Gastrocnemius medialis (tissue), 4 donors: ENCODE results near the gene GAB1. TPM values are rescaled to one million over a fixed set of nuclear protein-coding genes. Genes with fewer than 3 reads are reported as not detected.

Experiments used
- ATAC-seq, 2 donors: fragments of 150-250 bp; one replicate each; pipeline ENCODE4 v1.9.1; 2016
- DNase-seq, 2 donors: peaks; one replicate each; pipeline ENCODE4 v3.0.0-alpha.2; 2019
- H3K27ac ChIP-seq, 4 donors: fragments of 200-600 bp; sonication (generic); 1 replicate in 1 of 4; 2 replicates in 3 of 4; pipeline ENCODE4 v1.5.1; 2016 to 2018; ENCODE audit warnings: mild to moderate bottlenecking in 2 of 4, moderate library complexity in 1 of 4
- H3K27me3 ChIP-seq, 3 donors: fragments of 200-600 bp; sonication (generic) in 2 of 3; 1 replicate in 1 of 3; 2 replicates in 2 of 3; pipeline versions ENCODE4 v1.5.1 to v1.6.0; 2016 to 2019; ENCODE audit warnings: mild to moderate bottlenecking in 1 of 3, moderate library complexity in 1 of 3
- H3K36me3 ChIP-seq, 2 donors: fragments of 200-600 bp; sonication (generic) in 1 of 2; one replicate each; pipeline ENCODE4 v1.5.1; 2017 to 2018
- H3K4me1 ChIP-seq, 2 donors: fragments of 200-600 bp; sonication (generic) in 1 of 2; one replicate each; pipeline ENCODE4 v1.5.1; 2016 to 2017; ENCODE audit warnings: mild to moderate bottlenecking in 2 of 2
- H3K4me3 ChIP-seq, 4 donors: fragments of 200-600 bp; sonication (generic) in 3 of 4; 1 replicate in 1 of 4; 2 replicates in 3 of 4; pipeline ENCODE4 v1.5.1; 2016 to 2019; ENCODE audit warnings: mild to moderate bottlenecking in 2 of 4
- H3K9me3 ChIP-seq, 3 donors: fragments of 200-600 bp; sonication (generic) in 2 of 3; 1 replicate in 1 of 3; 2 replicates in 2 of 3; pipeline ENCODE4 v1.5.1; 2016 to 2019
- CTCF ChIP-seq, 5 experiments: fragments of 450-650 bp in 3 of 5; fragments of 200-600 bp in 2 of 5; sonication (generic) in 2 of 5; IDR thresholded peaks in 4 of 5; conservative IDR thresholded peaks in 1 of 5; 1 replicate in 4 of 5; 2 replicates in 1 of 5; pipeline ENCODE4 v1.5.1; 2016 to 2019; ENCODE audit warnings: antibody characterized with exemption in 5 of 5, mild to moderate bottlenecking in 3 of 5, moderate library complexity in 3 of 5
- POLR2A ChIP-seq, 2 donors: fragments of 450-650 bp; IDR thresholded peaks; one replicate each; pipeline ENCODE4 v1.6.1; 2017; ENCODE audit warnings: antibody characterized with exemption in 2 of 2, mild to moderate bottlenecking in 2 of 2, moderate library complexity in 2 of 2
- in situ Hi-C, 4 donors: fragments of 200-750 bp; cut with MboI; loops; one replicate each; pipeline versions ENCODE4 v1.15.0 to v1.8.0; 2017; ENCODE audit warnings: low sequenced_read_pairs in 4 of 4
- intact Hi-C: fragments of 100-400 bp; cut with DNase I; formaldehyde crosslinking; loops from one replicate; pipeline ENCODE4 v1.15.1; 2023; ENCODE audit warnings: low total_unique reads
- total RNA-seq, 4 donors: library from RNA; depleted of rRNA; stranded (reverse); fragments of >200 nt; gene quantifications; one replicate each; pipeline versions ENCODE4 v1.1.0 to v1.2.3, GENCODE V29; 2016

The GAB1 gene
- total RNA-seq, 4 donors from 2014 or later: 11.4 to 27.9 (median 26.6) TPM

- ATAC-seq (peak; percentile 74 to 76), DNase-seq (no peak)
- H3K27me3 ChIP-seq: no peaks in the 10 kb centered on the region
- intact Hi-C loops (no loop called here), in situ Hi-C loops (no loop called here)
- peak overlapping the region; percentile 31 to 69 (median 52) for H3K27ac ChIP-seq
- no peak for TF ChIP-seq POLR2A (IDR thresholded peaks at IDR 0.05)
- TF ChIP-seq CTCF (IDR thresholded peaks at IDR 0.05 in 4 of 5, conservative IDR thresholded peaks at IDR 0.05 in 1 of 5): no peak
- no peaks in the 10 kb centered on the region for H3K9me3 ChIP-seq
- H3K4me1 ChIP-seq: peaks cover 87 to 95% of the 10 kb centered on the region in 2 donors
- no peak overlapping the region for H3K4me3 ChIP-seq
- no peaks in the 10 kb centered on the region for H3K36me3 ChIP-seq
Observed at GRCh38 chr4:143355540-143356217, 19.0 kb downstream of the GAB1 start.

GRCh38 chr4:143356493-143356892 is 19.8 kb downstream of the GAB1 start:
- TF ChIP-seq CTCF (IDR thresholded peaks at IDR 0.05 in 4 of 5, conservative IDR thresholded peaks at IDR 0.05 in 1 of 5) (no peak), POLR2A (IDR thresholded peaks at IDR 0.05) (no peak)
- Histone ChIP-seq H3K27me3 (no peaks in the 10 kb centered on the region), H3K9me3 (no peaks in the 10 kb centered on the region), H3K27ac (peak overlapping the region in 3 of 4 donors; percentile 52 to 69 (median 53)), H3K4me1 (peaks cover 91 to 94% of the 10 kb centered on the region in 2 donors), H3K36me3 (no peaks in the 10 kb centered on the region), H3K4me3 (no peak overlapping the region)
- ATAC-seq (no peak), DNase-seq (no peak)
- intact Hi-C loops (no loop called here), in situ Hi-C loops (no loop called here)

GRCh38 chr4:143357161-143357845 is 20.6 kb downstream of the GAB1 start:
- in situ Hi-C loops (no loop called here), intact Hi-C loops (no loop called here)
- Histone ChIP-seq H3K9me3 (no peaks in the 10 kb centered on the region), H3K27me3 (no peaks in the 10 kb centered on the region), H3K36me3 (no peaks in the 10 kb centered on the region), H3K27ac (peak overlapping the region in 3 of 4 donors; percentile 8 to 52 (median 14)), H3K4me3 (no peak overlapping the region), H3K4me1 (peaks cover 90 to 94% of the 10 kb centered on the region in 2 donors)
- no peak for TF ChIP-seq POLR2A (IDR thresholded peaks at IDR 0.05)
- TF ChIP-seq CTCF (IDR thresholded peaks at IDR 0.05 in 4 of 5, conservative IDR thresholded peaks at IDR 0.05 in 1 of 5): no peak
- DNase-seq (no peak), ATAC-seq (no peak)

- peaks cover 90 to 93% of the 10 kb centered on the region in 2 donors for H3K4me1 ChIP-seq
- H3K27me3 ChIP-seq: no peaks in the 10 kb centered on the region
- H3K4me3 ChIP-seq: no peak overlapping the region
- no peak for ATAC-seq
- no peaks in the 10 kb centered on the region for H3K9me3 ChIP-seq
- in situ Hi-C loops (no loop called here), intact Hi-C loops (no loop called here)
- TF ChIP-seq POLR2A (IDR thresholded peaks at IDR 0.05) (no peak), CTCF (IDR thresholded peaks at IDR 0.05 in 4 of 5, conservative IDR thresholded peaks at IDR 0.05 in 1 of 5) (no peak)
- DNase-seq: no peak
- H3K36me3 ChIP-seq: no peaks in the 10 kb centered on the region
- H3K27ac ChIP-seq: peak overlapping the region; percentile 24 to 68 (median 42)
Observed at GRCh38 chr4:143358419-143358818, 21.7 kb downstream of the GAB1 start.
